Sigmoid colon (tissue), 7 donors: ENCODE measurements around the gene MAPK12. TPM values are rescaled to one million over a fixed set of nuclear protein-coding genes. Genes with fewer than 3 reads are reported as not detected.

Source experiments
- DNase-seq: peaks from one replicate; pipeline ENCODE4 v3.0.0-alpha.2; 2019
- H3K27ac ChIP-seq, 4 donors: fragments of 200-600 bp; sonication (generic); one replicate each; pipeline ENCODE4 v1.5.1; 2016 to 2019; ENCODE audit warnings: mild to moderate bottlenecking in 1 of 4
- H3K27me3 ChIP-seq, 3 donors: fragments of 200-600 bp; sonication (generic); one replicate each; pipeline ENCODE4 v1.5.1; 2019; ENCODE audit warnings: mild to moderate bottlenecking in 1 of 3
- H3K36me3 ChIP-seq, 4 donors: fragments of 200-600 bp; sonication (generic); one replicate each; pipeline ENCODE4 v1.5.1; 2016 to 2019
- H3K4me1 ChIP-seq, 4 donors: fragments of 200-600 bp; sonication (generic); one replicate each; pipeline ENCODE4 v1.5.1; 2017 to 2019
- H3K4me3 ChIP-seq, 4 donors: fragments of 200-600 bp; sonication (generic); one replicate each; pipeline ENCODE4 v1.5.1; 2017 to 2019; ENCODE audit warnings: mild to moderate bottlenecking in 2 of 4, moderate library complexity in 1 of 4
- H3K9me3 ChIP-seq, 4 donors: fragments of 200-600 bp in 3 of 4; sonication (generic) in 3 of 4; one replicate each; pipeline versions ENCODE4 v1.5.1 to v1.6.1; 2013 to 2019
- CTCF ChIP-seq, 4 experiments: fragments of 450-650 bp in 3 of 4; fragments of 200-600 bp in 1 of 4; IDR thresholded peaks; one replicate each; pipeline ENCODE4 v1.5.1; 2016 to 2019; ENCODE audit warnings: antibody characterized with exemption in 4 of 4, mild to moderate bottlenecking in 3 of 4, moderate library complexity in 2 of 4
- EP300 ChIP-seq, 4 donors: sonication (generic); formaldehyde crosslinking; IDR thresholded peaks; one replicate each; pipeline ENCODE4 v1.6.1; 2017; ENCODE audit warnings: antibody characterized with exemption in 4 of 4
- POLR2A ChIP-seq, 2 donors: fragments of 450-650 bp; IDR thresholded peaks; one replicate each; pipeline ENCODE4 v1.6.1; 2016; ENCODE audit warnings: antibody characterized with exemption in 2 of 2, mild to moderate bottlenecking in 2 of 2, moderate library complexity in 2 of 2
- POLR2AphosphoS5 ChIP-seq, 4 donors: sonication (generic); formaldehyde crosslinking; IDR thresholded peaks; one replicate each; pipeline ENCODE4 v1.6.1; 2017; ENCODE audit warnings: antibody characterized with exemption in 4 of 4
- WGBS, 2 donors: extraction: QIAGEN DNeasy Blood & Tissue Kit; methylation state at CpG; one replicate each; pipeline ENCODE4 v1.1.7; 2013; 5-methylcytosine and 5-hydroxymethylcytosine counted together
- intact Hi-C: fragments of 100-400 bp; cut with DNase I; formaldehyde crosslinking; loops from one replicate; pipeline ENCODE4 v1.15.1; 2023
- polyA plus RNA-seq, 3 donors: library from polyadenylated mRNA; stranded (reverse); fragments of 200-250 nt; gene quantifications; one replicate each; pipeline ENCODE4 v1.2.3, GENCODE V29; 2013
- total RNA-seq, 4 donors: library from RNA; depleted of rRNA; stranded (reverse); fragments of >200 nt; gene quantifications; one replicate each; pipeline ENCODE4 v1.1.0, GENCODE V29; 2016
- donor health status: healthy with polysubstance abuse.
- donor health status: Bipolar disorder and iron deficiency.
- donor health status: healthy.

MAPK12 gene
- total and polyA plus RNA-seq, 7 donors = 0.60 to 10.0 (median 3.9) TPM

GRCh38 chr22:50305393-50305922, 44.0 kb upstream of the MAPK12 start:
- Histone ChIP-seq H3K36me3 (no peaks in the 10 kb centered on the region), H3K9me3 (no peaks in the 10 kb centered on the region), H3K27me3 (no peaks in the 10 kb centered on the region), H3K4me1 (peaks cover 3 to 86% (median 74%) of the 10 kb centered on the region in 4 donors), H3K4me3 (peak overlapping the region; percentile 66 to 83 (median 80)), H3K27ac (peak overlapping the region; percentile 89 to 96 (median 90))
- 27 to 65% methylated on average over 14 of the region's 14 CpGs for WGBS, 2 donors
- intact Hi-C loops = no loop called here
- DNase-seq = no peak
- TF ChIP-seq EP300 (IDR thresholded peaks at IDR 0.05) = no peak
- TF ChIP-seq POLR2AphosphoS5 (IDR thresholded peaks at IDR 0.05) = no peak
- TF ChIP-seq POLR2A (IDR thresholded peaks at IDR 0.05) = no peak
- TF ChIP-seq CTCF (IDR thresholded peaks at IDR 0.05) = no peak

GRCh38 chr22:50304528-50305392, 43.3 kb upstream of the MAPK12 start:
- H3K36me3 ChIP-seq = no peaks in the 10 kb centered on the region
- no peaks in the 10 kb centered on the region for H3K27me3 ChIP-seq
- peak; percentile 80 for DNase-seq
- H3K4me3 ChIP-seq = peak overlapping the region in 3 of 4 donors; percentile 78 to 83 (median 81)
- intact Hi-C loops = no loop called here
- H3K9me3 ChIP-seq = no peaks in the 10 kb centered on the region
- peaks cover 3 to 90% (median 81%) of the 10 kb centered on the region in 4 donors for H3K4me1 ChIP-seq
- WGBS, 2 donors = 14 to 45% methylated on average over 22 of the region's 22 CpGs
- H3K27ac ChIP-seq = peak overlapping the region; percentile 89 to 96 (median 90)
- no peak for TF ChIP-seq POLR2A (IDR thresholded peaks at IDR 0.05)
- TF ChIP-seq CTCF (IDR thresholded peaks at IDR 0.05) = no peak
- TF ChIP-seq POLR2AphosphoS5 (IDR thresholded peaks at IDR 0.05) = no peak
- TF ChIP-seq EP300 (IDR thresholded peaks at IDR 0.05) = no peak

- Histone ChIP-seq H3K36me3 (no peaks in the 10 kb centered on the region), H3K9me3 (no peaks in the 10 kb centered on the region), H3K27me3 (no peaks in the 10 kb centered on the region), H3K27ac (peak overlapping the region; percentile 89 to 96 (median 90)), H3K4me3 (peak overlapping the region in 2 of 4 donors; percentile 8 to 10), H3K4me1 (peaks cover 3 to 91% (median 85%) of the 10 kb centered on the region in 4 donors)
- 17 to 35% methylated on average over 11 of the region's 11 CpGs for WGBS, 2 donors
- DNase-seq = peak; percentile 88
- TF ChIP-seq CTCF (IDR thresholded peaks at IDR 0.05) (peak in 1 of 4 experiments; percentile 28), EP300 (IDR thresholded peaks at IDR 0.05) (no peak), POLR2A (IDR thresholded peaks at IDR 0.05) (no peak)
- intact Hi-C loops = loop anchor here (2.0 kb wide), 1 partner anchor 57 kb away; no protein-coding TSS in a partner anchor
Observed at GRCh38 chr22:50303848-50304527, 42.5 kb upstream of the MAPK12 start.

- TF ChIP-seq EP300 (IDR thresholded peaks at IDR 0.05) (no peak), POLR2A (IDR thresholded peaks at IDR 0.05) (no peak), CTCF (IDR thresholded peaks at IDR 0.05) (no peak), POLR2AphosphoS5 (IDR thresholded peaks at IDR 0.05) (no peak)
- H3K4me3 ChIP-seq = peak overlapping the region in 2 of 4 donors; percentile 8 to 10
- WGBS, 2 donors = 55 to 71% methylated on average over 7 of the region's 7 CpGs
- peak overlapping the region; percentile 89 to 96 (median 90) for H3K27ac ChIP-seq
- H3K9me3 ChIP-seq = no peaks in the 10 kb centered on the region
- no peaks in the 10 kb centered on the region for H3K27me3 ChIP-seq
- no peaks in the 10 kb centered on the region for H3K36me3 ChIP-seq
- DNase-seq = no peak
- peaks cover 3 to 91% (median 85%) of the 10 kb centered on the region in 4 donors for H3K4me1 ChIP-seq
- intact Hi-C loops = loop anchor here (2.0 kb wide), 1 partner anchor 57 kb away; no protein-coding TSS in a partner anchor
Observed at GRCh38 chr22:50303515-50303847, 42.0 kb upstream of the MAPK12 start.
